ENCODE results near the gene ICE2.

The ICE2 gene

GRCh38 chr15:60391722-60392315, 87.1 kb downstream of the ICE2 start:
- DNase-seq, result no peak

DNA sequence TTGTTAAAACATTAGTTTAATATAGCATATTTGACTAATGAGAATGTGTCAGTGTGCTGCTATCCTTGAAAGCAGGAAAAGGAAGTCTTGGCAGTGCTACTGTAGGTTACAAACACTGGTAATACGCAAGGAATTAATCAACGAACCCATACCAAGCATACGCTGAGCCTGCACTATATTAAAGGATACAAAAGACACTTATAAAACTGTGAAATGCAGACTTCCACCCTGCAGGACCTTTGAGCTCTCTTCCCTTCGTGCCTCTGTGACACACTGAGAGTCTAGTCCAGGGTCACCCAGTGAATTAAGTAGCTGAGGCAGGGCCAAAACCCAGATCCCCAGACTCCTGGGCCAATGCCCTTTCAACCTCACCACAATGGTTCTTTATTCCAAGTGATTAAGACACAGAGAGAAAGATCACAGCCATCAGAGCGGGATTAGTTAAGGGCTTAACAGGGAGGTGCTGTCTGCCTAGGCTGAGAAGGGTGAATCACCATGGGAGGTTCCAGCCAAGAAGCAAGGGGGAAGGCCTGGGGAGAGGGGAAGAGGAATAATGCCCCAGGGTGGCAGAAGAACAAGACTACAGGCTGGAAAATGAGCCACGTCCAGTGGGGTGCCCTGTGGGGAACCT, 88.0 kb downstream of the ICE2 start:
- DNase-seq, result peak in 2 of 58 donors; percentile 17 to 42

DNA sequence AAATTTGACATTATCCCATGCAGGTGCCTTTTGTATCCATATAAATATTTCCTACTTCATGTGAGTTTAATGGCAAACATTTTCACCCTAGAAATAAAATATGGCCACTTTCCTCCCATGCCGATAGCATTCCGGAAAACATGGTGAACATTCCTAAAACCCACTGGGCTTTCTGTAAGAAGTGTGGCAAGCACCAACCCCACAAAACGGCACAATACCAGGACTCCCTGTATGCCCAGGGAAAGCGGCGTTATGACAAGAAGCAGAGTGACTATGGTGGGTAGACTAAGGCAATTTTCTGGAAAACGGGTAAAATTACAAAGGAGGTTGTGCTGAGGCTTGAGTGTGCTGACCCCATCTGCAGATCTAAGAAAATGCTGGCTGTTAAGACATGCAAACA, 88.7 kb downstream of the ICE2 start:
- no peak for DNase-seq

DNA sequence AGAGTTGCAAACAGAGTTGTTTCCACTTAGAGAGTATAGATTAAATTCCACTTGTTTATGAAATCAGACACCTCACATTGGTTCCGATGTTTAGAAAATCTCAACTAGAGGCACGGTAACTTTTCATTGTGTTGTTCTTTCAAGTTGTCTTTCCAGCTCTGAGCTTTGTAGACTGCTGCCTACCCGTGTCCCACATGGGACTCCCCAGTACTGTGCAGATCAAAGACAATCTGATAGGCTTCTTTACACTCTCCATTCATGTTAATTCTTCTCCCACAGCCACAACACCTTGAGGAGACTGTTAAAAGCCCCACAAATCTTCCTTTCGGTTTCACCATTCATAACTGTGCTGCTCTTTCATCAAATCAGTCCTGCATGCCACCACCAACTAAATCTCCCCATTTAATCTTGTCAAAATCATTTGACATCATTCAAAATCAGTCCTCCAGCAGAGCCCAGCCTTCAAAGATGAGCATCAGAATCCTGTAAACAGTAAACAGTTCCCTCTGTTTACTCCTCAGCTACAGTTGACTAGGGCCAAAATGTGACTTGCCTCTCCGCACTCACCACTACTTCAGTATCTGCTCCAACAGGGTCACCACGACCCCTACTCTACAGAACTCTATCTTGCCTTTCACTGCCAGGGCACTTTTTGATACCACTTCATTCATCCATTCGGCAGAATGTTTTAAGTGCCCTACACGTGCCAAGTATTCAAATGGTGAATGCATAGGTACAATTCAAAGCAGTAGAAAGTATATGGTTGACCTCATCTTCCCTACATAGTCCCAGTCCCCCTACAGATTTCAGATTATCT, 89.5 kb downstream of the ICE2 start:
- DNase-seq, result no peak

- no peak for DNase-seq
Measured at GRCh38 chr15:60387321-60387720, 91.6 kb downstream of the ICE2 start.

GRCh38 chr15:60386615-60387014, 92.3 kb downstream of the ICE2 start:
- no peak for DNase-seq

DNA sequence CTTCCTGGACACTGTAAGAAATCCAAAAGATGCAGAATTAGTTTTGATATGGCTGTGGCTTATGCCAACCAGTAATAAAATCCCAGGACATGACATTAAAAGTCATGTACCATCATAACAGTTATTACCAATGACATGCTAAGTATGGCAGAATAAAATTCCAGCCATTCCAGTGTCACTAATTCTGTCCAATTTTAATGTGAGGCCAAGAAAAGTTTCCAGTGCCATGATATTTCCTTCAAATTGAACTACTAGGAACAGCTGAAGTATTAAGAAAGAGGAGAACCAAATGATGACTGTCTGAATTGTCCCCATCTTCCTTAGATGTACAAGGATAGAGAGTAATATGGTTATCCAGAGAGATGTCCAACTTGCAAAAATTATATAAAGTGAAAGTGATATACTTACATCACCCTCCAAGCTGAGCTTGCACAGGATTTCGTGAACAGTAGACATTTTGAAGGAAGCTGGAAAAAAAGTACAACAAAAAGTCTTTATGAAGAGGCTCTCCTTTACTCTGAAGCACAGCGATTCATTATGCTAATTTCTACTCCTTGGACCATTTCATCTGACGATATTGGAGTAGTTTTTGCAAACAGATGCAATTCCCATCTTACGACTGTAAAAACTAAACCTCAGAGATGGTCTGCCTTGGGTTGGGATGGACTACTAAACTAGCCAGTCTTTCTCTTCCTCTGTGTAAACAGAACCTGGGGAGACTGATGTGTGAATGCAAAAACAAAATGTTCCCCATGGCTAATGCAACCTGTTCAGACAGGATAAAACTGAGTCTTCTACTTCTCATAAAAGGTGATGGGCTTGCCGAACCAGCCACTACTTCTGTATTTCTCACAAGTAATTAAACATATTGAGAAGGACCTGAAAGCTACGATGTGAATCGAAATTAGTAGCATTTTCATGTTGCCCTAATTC, 93.1 kb downstream of the ICE2 start:
- no peak for DNase-seq

DNA sequence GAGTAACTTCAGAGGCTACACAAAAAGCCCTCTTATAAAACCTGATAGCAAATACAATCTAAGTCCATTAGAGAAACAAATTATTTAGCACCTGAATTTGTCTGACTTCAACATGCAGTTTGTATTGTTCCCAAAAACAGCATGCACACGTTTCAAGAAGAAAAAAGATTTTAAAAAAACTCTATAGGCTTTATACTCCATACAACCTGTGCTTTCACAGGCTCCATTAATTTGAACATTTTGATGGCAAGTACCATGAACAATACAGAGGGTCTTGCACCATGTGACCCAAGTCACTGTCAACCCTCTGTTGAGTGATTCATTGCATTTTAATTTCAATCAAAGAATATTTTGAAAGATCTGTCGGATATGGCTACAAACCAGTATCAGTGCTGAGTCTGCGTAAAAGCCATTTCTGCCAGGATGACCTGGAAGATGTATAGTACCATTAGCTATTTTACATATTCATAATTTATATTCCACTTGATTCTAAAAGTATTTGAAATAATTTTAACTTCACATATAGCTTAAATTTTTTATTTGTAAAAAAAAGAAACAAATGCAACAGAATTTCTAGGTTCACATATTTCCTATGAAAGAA, 94.3 kb downstream of the ICE2 start:
- DNase-seq, result no peak

DNA sequence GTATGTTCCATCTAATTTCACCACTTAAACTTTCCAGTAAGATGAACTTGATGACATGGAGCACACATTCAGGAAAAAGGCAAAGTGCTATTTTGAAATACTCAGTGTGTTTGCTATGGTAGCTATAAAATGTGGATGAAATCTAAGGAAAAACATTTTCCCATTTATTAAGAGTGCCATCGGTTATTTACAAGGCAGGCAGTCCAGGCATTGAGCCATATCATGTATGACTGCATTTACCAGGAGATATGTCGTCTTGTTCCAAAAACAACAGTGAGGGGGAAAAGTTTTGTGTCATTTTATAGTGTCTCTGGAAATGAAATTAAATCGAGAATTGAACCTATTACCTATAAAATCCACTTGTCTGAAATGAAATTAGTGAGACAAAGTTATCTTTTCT, 94.9 kb downstream of the ICE2 start:
- DNase-seq, result no peak

DNA sequence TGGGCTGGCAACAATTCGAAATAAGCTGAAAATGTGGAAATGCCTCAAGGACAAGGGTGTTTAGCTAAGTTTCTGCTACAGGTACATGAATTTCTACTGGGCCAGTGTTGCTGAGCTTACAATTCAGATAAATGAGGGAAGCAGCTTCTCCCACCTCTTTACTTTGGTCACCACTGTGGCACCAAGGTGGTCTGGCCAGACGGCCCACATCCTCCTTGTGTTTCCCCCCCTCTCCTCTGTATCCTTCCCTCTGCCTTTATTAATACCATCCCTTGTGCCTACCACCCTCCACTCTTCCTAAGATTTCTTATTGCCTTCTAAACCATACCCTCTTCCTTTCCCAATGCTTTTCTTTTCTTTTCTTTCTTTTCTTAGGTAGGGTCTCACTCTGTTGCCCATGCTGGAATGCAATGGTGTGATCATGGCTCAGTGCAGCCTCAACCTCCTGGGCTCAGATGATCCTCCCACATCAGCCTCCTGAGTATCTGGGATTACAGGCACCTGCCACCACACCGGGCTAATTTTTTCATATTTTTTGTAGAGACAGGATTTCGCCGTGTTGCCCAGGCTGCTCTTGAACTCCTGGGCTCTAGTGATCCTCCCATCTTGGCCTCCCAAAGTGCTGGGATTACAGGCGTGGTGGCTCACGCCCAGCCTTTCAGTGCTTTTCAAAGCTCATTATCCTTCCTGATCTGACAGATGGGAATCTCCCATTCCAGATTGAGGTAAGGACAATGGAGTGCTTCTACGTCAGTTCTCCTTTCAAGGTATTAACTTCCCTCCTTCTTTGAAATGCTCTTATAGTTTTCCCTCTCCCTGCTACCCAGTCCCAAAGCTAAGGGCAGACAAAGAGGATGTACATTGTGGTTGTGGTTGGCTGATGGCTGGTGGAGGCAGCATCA, 95.9 kb downstream of the ICE2 start:
- no peak for DNase-seq

GRCh38 chr15:60381148-60381788, 97.7 kb downstream of the ICE2 start:
- no peak for DNase-seq

- DNase-seq, result no peak
Measured at GRCh38 chr15:60379525-60380274, 99.2 kb downstream of the ICE2 start.

GRCh38 chr15:60379185-60379524, 99.8 kb downstream of the ICE2 start:
- DNase-seq, result no peak

DNA sequence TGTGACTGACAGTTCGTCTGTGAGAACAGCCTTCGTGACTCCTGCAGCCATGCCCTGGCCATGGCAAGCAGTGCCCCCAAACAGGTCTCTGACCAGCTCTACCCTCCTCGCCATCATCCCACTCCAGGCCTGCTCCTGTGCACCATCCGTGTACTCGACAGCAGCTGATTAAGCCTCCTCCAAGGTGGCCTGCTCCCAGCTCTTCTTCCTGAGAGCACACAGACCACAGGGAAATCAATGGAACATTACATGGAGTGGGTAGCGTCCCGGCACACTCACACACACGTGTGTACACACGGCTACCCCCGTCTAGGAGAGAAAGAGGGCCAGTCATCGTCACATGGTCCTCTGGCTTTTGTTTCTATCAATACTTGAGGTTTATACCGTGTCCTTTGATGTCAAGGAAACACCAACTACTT, 102.3 kb downstream of the ICE2 start:
- no peak for DNase-seq

GRCh38 chr15:60375306-60375705, 103.6 kb downstream of the ICE2 start:
- DNase-seq, result no peak

- peak in 5 of 58 donors; percentile 1 to 30 (median 25) for DNase-seq
Measured at GRCh38 chr15:60374628-60375081, 104.3 kb downstream of the ICE2 start.

DNA sequence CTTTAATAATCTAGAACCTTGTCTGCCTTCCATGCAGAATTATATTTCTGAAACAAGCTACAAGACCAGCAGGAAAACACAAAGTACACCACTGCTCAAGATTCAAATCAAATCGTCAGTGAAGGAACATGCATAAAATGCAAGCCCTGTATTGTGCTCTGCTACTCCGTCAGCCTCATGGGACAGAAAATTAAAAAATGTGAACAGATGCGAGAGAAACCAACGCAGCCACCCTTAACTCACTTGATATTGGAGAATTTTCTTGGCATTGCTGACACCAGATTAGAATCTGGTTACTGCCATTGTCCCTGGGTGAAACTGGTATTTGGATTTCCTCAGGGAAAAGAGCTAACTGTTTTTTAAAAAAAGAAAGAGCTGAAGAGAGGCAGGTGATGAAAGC, 104.7 kb downstream of the ICE2 start:
- no peak for DNase-seq

- DNase-seq, result no peak
Measured at GRCh38 chr15:60373745-60374144, 105.2 kb downstream of the ICE2 start.

- DNase-seq, result no peak
Measured at GRCh38 chr15:60373327-60373726, 105.6 kb downstream of the ICE2 start.

Data from anterior cingulate cortex (tissue), 58 donors.